Gastrocnemius medialis (tissue), 4 donors: ENCODE results near the gene FAM193B.

Experiments used
- POLR2A ChIP-seq, 2 donors: fragments of 450-650 bp; IDR thresholded peaks; one replicate each; pipeline ENCODE4 v1.6.1; 2017; ENCODE audit warnings: antibody characterized with exemption in 2 of 2, mild to moderate bottlenecking in 2 of 2, moderate library complexity in 2 of 2
- TF ChIP-seq, protein P1 (sequence below), 5 experiments: fragments of 450-650 bp in 3 of 5; fragments of 200-600 bp in 2 of 5; sonication (generic) in 2 of 5; IDR thresholded peaks in 4 of 5; conservative IDR thresholded peaks in 1 of 5; 1 replicate in 4 of 5; 2 replicates in 1 of 5; pipeline ENCODE4 v1.5.1; 2016 to 2019; ENCODE audit warnings: antibody characterized with exemption in 5 of 5, mild to moderate bottlenecking in 3 of 5, moderate library complexity in 3 of 5

DNA sequence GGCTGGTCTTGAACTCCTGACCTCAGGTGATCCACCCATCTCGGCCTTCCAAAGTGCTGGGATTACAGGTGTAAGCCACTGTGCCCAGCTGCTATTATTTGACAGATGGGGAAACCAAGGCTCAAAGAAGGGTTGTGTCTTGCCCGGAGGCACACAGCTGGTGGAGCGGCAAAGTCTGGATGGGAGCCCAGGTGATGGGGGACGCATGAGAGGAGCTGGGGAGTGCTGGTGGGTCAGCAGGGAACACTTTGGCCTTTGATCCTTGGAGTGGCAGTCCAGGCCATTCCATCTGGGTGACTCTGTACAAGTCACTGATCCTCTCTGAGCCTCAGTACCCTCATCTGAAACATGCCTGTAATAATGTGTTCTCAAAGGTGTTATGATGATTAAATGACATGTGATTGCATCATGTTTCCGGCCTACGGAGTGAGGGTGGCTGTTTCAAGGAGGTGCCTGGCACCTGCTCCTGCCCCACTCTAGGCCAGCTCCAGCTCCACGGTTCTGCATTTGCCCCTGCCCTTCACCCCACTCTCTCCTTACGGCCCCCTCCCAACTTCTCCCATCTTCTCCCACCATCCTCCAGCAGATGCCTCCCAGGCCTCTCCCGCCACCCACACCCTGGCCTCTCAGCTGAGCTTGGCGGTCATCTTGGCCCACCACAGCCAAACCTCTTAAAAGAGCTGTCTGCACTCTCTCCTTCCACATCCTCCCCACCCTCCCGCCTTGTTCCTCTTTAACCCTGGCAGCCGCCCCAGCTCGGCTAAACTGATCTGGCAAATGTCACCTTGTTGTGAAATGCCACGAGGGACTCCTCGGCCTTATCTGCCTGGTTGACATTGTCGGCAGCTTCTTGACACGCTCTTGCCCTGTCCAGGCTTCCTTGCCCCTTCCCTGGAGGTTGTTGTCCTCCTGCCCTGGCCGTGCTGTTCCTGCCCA, 75.4 kb downstream of the FAM193B start:
- TF ChIP-seq, protein P1, sequence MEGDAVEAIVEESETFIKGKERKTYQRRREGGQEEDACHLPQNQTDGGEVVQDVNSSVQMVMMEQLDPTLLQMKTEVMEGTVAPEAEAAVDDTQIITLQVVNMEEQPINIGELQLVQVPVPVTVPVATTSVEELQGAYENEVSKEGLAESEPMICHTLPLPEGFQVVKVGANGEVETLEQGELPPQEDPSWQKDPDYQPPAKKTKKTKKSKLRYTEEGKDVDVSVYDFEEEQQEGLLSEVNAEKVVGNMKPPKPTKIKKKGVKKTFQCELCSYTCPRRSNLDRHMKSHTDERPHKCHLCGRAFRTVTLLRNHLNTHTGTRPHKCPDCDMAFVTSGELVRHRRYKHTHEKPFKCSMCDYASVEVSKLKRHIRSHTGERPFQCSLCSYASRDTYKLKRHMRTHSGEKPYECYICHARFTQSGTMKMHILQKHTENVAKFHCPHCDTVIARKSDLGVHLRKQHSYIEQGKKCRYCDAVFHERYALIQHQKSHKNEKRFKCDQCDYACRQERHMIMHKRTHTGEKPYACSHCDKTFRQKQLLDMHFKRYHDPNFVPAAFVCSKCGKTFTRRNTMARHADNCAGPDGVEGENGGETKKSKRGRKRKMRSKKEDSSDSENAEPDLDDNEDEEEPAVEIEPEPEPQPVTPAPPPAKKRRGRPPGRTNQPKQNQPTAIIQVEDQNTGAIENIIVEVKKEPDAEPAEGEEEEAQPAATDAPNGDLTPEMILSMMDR (IDR thresholded peaks at IDR 0.05 in 4 of 5, conservative IDR thresholded peaks at IDR 0.05 in 1 of 5) = no peak
- no peak for TF ChIP-seq POLR2A (IDR thresholded peaks at IDR 0.05)
